IPS-18c (cell line): ENCODE measurements around the gene ATG3.
"Not testable (repeated sequence)": the region's sequence is repeated elsewhere in the genome, so short reads cannot be mapped to it uniquely, and the experiment has no call there.

ENCODE experiments used
- H3K4me3 ChIP-seq: 2 replicates; pipeline ENCODE4 v1.7.0; 2013; ENCODE audit warnings: low read depth, mild to moderate bottlenecking, low read length, moderate library complexity; ENCODE audit not compliant: insufficient read depth
- H3K9me3 ChIP-seq: one replicate; pipeline ENCODE4 v1.6.1; 2013; ENCODE audit warnings: mild to moderate bottlenecking, low read length, moderate library complexity; ENCODE audit not compliant: control insufficient read depth, insufficient read depth

ATG3 gene

GRCh38 chr3:112514527-112515128 lies 47.1 kb downstream of the ATG3 start:
- H3K9me3 ChIP-seq = no peaks in the 10 kb centered on the region
- H3K4me3 ChIP-seq = no peak overlapping the region

- Histone ChIP-seq H3K9me3 (no peaks in the 10 kb centered on the region), H3K4me3 (no peak overlapping the region)
Observed at GRCh38 chr3:112512320-112512719, 49.4 kb downstream of the ATG3 start.

GRCh38 chr3:112508860-112509259 lies 52.9 kb downstream of the ATG3 start:
- no peak overlapping the region for H3K4me3 ChIP-seq
- H3K9me3 ChIP-seq = peaks cover 2% of the 10 kb centered on the region

GRCh38 chr3:112508261-112508660 lies 53.5 kb downstream of the ATG3 start:
- Histone ChIP-seq H3K4me3 (no peak overlapping the region), H3K9me3 (peaks cover 2% of the 10 kb centered on the region)

GRCh38 chr3:112505907-112506306 lies 55.9 kb downstream of the ATG3 start:
- Histone ChIP-seq H3K9me3 (peaks cover 2% of the 10 kb centered on the region), H3K4me3 (no peak overlapping the region)

GRCh38 chr3:112504123-112504522 lies 57.6 kb downstream of the ATG3 start:
- Histone ChIP-seq H3K9me3 (peaks cover 2% of the 10 kb centered on the region), H3K4me3 (no peak overlapping the region)

- Histone ChIP-seq H3K4me3 (no peak overlapping the region), H3K9me3 (peaks cover 2% of the 10 kb centered on the region)
Observed at GRCh38 chr3:112503304-112503972, 58.3 kb downstream of the ATG3 start.

GRCh38 chr3:112500621-112501020 lies 61.1 kb downstream of the ATG3 start:
- Histone ChIP-seq H3K4me3 (no peak overlapping the region), H3K9me3 (peaks cover 2% of the 10 kb centered on the region)

GRCh38 chr3:112498914-112499711 lies 62.6 kb downstream of the ATG3 start, which contains the start of gene BTLA:
TSS of gene BTLA (minus strand) at chr3:112499472. CDS start at chr3:112499358, 114 bp downstream.
- Histone ChIP-seq H3K4me3 (no peak within 1 kb of the TSS), H3K9me3 (peaks cover 2% of the 10 kb centered on the region)

- no peak overlapping the region for H3K4me3 ChIP-seq
- H3K9me3 ChIP-seq = no peaks in the 10 kb centered on the region
Observed at GRCh38 chr3:112497897-112498548, 63.7 kb downstream of the ATG3 start.

- Histone ChIP-seq H3K9me3 (no peaks in the 10 kb centered on the region), H3K4me3 (no peak overlapping the region)
Observed at GRCh38 chr3:112496366-112497067, 65.2 kb downstream of the ATG3 start.

GRCh38 chr3:112494448-112494767 lies 67.4 kb downstream of the ATG3 start:
- not testable (repeated sequence) for H3K4me3 ChIP-seq, H3K9me3 ChIP-seq

- Histone ChIP-seq H3K4me3 (no peak overlapping the region), H3K9me3 (no peaks in the 10 kb centered on the region)
Observed at GRCh38 chr3:112492124-112492523, 69.6 kb downstream of the ATG3 start.

GRCh38 chr3:112491373-112491772 lies 70.4 kb downstream of the ATG3 start:
- no peaks in the 10 kb centered on the region for H3K9me3 ChIP-seq
- no peak overlapping the region for H3K4me3 ChIP-seq

- H3K4me3 ChIP-seq = no peak overlapping the region
Observed at GRCh38 chr3:112489674-112490479, 71.9 kb downstream of the ATG3 start.

GRCh38 chr3:112486811-112487505 lies 74.8 kb downstream of the ATG3 start:
- Histone ChIP-seq H3K9me3 (no peaks in the 10 kb centered on the region), H3K4me3 (no peak overlapping the region)

More at GRCh38 chr3:112489674-112490479, 71.9 kb downstream of the ATG3 start:
- H3K9me3 ChIP-seq = no peaks in the 10 kb centered on the region
